Retinal pigment epithelial cell (primary cell): ENCODE measurements around the gene ACOT11.

Source experiments
- DNase-seq: peaks from one replicate; pipeline ENCODE4 v3.0.0-alpha.2; 2010; ENCODE audit warnings: low read depth
- H3K4me3 ChIP-seq: 2 replicates; pipeline ENCODE4 v1.5.1; 2011; ENCODE audit warnings: mild to moderate bottlenecking, low read length, control low read depth, moderate library complexity
- TF ChIP-seq, protein P1 (sequence below): conservative IDR thresholded peaks from 2 replicates; pipeline ENCODE4 v1.5.1; 2011; ENCODE audit warnings: low read depth, low read length, control low read depth, inconsistent platforms

The ACOT11 gene

DNA sequence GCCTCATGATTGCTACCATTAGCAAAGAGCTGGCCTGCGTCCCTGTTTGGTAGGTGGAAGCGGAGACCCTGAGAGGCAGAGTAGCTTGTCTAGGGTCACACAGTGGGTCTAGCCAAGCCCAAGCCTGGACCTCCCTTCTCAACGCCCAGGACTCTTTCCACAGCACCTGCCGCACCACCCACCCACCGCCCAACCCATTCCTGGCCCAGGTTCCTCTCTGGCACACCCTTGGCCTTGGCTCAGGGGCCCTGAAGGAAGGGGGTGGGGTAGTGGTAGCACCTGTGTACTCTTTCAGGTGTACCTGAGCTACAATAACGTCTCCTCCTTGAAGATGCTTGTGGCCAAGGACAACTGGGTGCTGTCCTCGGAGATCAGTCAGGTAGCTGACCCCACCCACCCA is 56.0 kb downstream of the ACOT11 start:
- no peak for DNase-seq
- TF ChIP-seq, protein P1, sequence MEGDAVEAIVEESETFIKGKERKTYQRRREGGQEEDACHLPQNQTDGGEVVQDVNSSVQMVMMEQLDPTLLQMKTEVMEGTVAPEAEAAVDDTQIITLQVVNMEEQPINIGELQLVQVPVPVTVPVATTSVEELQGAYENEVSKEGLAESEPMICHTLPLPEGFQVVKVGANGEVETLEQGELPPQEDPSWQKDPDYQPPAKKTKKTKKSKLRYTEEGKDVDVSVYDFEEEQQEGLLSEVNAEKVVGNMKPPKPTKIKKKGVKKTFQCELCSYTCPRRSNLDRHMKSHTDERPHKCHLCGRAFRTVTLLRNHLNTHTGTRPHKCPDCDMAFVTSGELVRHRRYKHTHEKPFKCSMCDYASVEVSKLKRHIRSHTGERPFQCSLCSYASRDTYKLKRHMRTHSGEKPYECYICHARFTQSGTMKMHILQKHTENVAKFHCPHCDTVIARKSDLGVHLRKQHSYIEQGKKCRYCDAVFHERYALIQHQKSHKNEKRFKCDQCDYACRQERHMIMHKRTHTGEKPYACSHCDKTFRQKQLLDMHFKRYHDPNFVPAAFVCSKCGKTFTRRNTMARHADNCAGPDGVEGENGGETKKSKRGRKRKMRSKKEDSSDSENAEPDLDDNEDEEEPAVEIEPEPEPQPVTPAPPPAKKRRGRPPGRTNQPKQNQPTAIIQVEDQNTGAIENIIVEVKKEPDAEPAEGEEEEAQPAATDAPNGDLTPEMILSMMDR: no peak
- no peak overlapping the region for H3K4me3 ChIP-seq

DNA sequence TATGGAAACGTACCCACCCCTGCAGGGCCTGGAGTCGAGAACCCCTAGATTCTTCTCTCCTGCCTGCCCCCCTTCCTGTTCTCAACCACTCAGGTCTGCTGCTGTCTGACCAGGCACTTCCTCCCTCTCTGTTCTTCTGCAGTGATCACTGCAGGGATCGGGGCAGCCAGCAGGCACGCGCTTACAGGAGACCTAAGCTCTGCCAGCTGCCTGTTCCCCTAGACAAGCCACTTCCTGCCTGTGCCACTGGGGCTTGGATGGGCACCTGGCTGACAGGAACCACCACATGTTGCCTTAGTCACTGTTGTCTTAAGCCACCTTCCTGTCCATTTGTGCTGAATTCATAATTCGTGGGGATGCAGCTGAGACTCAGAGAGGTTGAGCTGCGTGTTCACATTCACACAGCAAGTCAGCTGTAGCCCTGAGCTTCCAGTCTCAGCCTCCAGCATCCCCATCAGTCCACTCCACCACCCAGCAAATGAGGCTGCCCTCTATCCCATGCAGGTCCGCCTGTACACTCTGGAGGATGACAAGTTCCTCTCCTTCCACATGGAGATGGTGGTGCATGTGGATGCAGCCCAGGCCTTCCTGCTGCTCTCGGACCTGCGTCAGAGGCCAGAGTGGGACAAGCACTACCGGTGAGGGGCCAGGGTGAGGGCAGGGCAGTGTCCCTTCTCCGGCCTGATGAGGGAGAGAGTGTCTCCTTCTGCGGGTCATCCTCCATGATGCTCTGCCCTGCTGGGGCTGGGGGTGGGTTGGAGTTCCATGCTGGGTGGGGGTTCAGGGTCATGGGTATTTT is 56.7 kb downstream of the ACOT11 start:
- no peak overlapping the region for H3K4me3 ChIP-seq
- TF ChIP-seq, protein P1: no peak
- no peak for DNase-seq

DNA sequence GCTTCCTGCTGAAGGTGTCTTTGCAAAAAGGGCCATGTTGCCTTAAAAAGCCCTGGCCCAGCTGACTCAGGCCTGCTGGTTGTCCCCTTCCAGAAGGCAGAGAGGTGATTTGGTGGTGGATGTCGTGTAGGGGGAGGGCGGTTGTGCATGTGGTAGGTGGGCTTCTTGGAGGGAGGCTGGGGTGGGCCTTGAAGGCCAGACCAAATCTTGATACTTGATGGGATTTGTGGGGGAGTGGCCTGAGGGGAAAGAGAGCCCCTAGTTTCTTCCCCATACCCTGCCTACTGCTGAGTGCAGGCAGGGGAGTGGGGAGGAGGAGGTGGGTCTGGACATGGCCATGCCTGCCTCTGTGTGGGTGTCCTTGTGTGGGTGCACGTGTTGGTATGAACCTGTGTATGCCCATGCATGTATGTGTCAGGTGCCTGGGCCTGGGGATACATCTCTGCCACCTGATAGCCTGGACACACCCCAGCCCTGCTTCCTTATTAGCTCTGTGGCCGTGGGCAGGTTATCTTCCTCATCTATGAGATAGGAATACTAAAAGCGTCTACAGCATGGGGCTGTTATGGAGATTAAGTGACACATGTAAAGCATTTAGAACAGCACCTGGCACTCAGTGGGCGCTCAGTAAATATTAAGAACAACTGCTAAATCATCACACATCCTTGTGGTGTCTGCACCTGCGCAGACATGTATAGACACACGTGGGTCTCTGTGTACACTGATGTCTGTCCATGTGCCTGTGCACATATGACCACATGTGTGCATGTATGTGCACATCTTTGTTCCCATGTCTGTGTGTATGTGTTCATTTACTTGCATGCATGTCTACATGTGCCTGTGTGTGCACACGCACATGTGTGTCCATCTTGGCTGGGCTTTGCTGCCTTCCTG is 58.3 kb downstream of the ACOT11 start:
- TF ChIP-seq, protein P1: no peak
- no peak overlapping the region for H3K4me3 ChIP-seq
- DNase-seq: no peak

DNA sequence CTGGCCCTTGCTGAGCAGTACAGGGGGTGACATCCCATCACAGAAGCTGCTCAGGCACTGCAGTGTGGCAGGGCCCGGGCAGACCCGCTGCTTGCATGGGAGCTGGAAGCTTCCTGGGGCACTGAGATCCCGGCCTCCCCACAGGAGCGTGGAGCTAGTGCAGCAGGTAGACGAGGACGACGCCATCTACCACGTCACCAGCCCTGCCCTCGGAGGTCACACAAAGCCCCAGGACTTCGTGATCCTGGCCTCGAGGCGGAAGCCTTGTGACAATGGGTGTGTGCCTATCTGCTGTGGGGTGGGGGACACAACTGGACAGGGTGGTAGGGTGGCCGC is 58.9 kb downstream of the ACOT11 start:
- no peak for DNase-seq
- TF ChIP-seq, protein P1: no peak
- H3K4me3 ChIP-seq: no peak overlapping the region

DNA sequence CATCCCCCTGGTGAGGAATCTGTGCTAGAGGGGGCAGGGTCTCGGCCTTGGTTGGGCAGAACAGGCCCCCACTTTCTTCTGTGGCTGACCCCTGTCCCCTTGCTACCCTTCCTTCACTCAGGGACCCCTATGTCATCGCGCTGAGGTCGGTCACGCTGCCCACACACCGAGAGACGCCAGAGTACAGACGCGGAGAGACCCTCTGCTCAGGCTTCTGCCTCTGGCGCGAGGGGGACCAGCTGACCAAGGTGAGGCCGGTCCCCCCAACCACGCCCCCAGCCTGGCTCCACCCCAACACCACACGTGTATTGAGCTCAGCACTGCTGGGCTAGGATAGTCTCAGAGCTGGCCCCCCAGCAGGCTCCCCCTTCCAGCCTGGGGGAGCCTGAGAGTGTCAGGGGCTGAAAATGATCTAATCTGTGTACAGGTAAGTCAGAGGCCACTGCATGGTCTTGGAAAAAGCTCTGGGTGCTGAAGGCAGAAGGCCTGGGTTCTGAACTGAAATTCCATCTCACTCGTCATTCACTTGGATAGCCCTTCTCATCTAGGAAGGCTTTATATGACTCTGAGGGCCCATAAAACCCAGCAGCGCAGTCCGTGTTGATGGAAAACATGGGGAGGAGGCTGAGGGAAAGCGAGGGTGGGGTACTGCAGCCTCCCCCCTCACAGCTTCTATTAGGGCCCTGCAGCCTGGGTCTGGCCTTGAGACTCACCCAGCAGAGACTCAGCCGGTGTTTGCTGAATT is 60.0 kb downstream of the ACOT11 start:
- no peak for DNase-seq

DNA sequence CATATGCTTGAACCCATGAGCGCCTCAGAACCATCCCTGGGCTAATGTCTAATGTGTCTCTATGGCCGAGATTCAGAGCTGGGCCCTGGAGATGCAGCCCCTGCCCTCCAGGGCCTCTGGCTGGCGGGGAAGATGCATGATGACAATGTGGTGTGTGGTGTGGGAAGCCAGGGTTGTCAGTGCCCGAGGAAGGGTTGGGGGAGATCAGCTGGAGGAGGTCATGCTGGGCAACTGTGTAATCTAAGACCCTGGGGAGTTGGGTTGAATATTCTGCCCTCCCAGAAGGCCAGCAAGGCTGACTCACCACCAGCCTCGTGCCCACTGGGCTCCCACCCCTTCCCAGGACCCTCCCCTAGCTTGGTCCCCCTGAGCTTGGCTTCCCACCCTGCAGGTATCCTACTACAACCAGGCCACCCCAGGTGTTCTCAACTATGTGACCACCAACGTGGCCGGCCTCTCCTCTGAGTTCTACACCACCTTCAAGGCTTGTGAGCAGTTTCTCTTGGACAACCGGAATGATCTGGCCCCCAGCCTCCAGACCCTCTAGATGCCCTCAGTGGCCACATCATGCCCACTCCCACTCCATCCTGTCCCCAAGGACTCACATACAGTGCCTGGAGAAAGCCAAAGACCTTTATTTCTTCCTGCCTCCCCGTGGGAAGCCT is 60.7 kb downstream of the ACOT11 start:
- no peak overlapping the region for H3K4me3 ChIP-seq
- TF ChIP-seq, protein P1: no peak
- DNase-seq: no peak

More for the DNA sequence above, 60.0 kb downstream of the ACOT11 start:
- no peak overlapping the region for H3K4me3 ChIP-seq
- TF ChIP-seq, protein P1: no peak
